Ishikawa (cell line): ENCODE data around the gene ADCY9.

ENCODE experiments used
- EGR1 ChIP-seq: IDR thresholded peaks from 2 replicates; pipeline ENCODE4 v1.6.1; 2012
- FOXM1 ChIP-seq: IDR thresholded peaks from 2 replicates; pipeline ENCODE4 v1.6.1; 2012; ENCODE audit warnings: low read depth, borderline replicate concordance

GRCh38 chr16:4087099-4087885 is 28.9 kb downstream of the ADCY9 start:
- no peak for TF ChIP-seq EGR1
- no peak for TF ChIP-seq FOXM1
